ENCODE measurements around the gene REEP3.

REEP3 gene

GRCh38 chr10:63588436-63589167, 67.4 kb downstream of the REEP3 start:
- Histone ChIP-seq H3K4me3 (ENCODE audit: low read depth, low read length, poor library complexity, severe bottlenecking) (no peak overlapping the region), H3K36me3 (ENCODE audit: insufficient read depth, low read length) (no peaks in the 10 kb centered on the region), H2AFZ (ENCODE audit: low read length) (no peak overlapping the region), H3K9ac (ENCODE audit: low read length) (no peak overlapping the region), H3K9me2 (ENCODE audit: low read depth, low read length) (no peaks in the 10 kb centered on the region), H3K4me2 (ENCODE audit: low read length) (no peak overlapping the region), H3F3A (ENCODE audit: insufficient read depth, low read length) (no peaks in the 10 kb centered on the region), H3K4me1 (ENCODE audit: insufficient read depth, low read length, severe bottlenecking) (no peaks in the 10 kb centered on the region), H3K9me3 (ENCODE audit: low read length) (no peaks in the 10 kb centered on the region), H3K79me2 (ENCODE audit: insufficient read depth, low read length) (peaks cover 4% of the 10 kb centered on the region; the same call in 1 of the 2 replicates), H3K27me3 (ENCODE audit: insufficient read depth, low read length) (no peaks in the 10 kb centered on the region), H3K27ac (ENCODE audit: low read depth, low read length, poor library complexity, severe bottlenecking) (no peak overlapping the region), H4K20me1 (ENCODE audit: insufficient read depth, low read length) (no peaks in the 10 kb centered on the region)
- no peak for TF ChIP-seq CTCF (IDR thresholded peaks at IDR 0.05; ENCODE audit: low read length)
- TF ChIP-seq EZH2 (IDR thresholded peaks at IDR 0.05; ENCODE audit: borderline replicate concordance, low read length), result no peak

GRCh38 chr10:63591600-63592379, 70.6 kb downstream of the REEP3 start:
- Histone ChIP-seq H4K20me1 (ENCODE audit: insufficient read depth, low read length) (no peaks in the 10 kb centered on the region), H3K27ac (ENCODE audit: low read depth, low read length, poor library complexity, severe bottlenecking) (no peak overlapping the region), H3K36me3 (ENCODE audit: insufficient read depth, low read length) (peaks cover 12% of the 10 kb centered on the region; the same call in 1 of the 2 replicates), H3K4me2 (ENCODE audit: low read length) (no peak overlapping the region), H3K9ac (ENCODE audit: low read length) (no peak overlapping the region), H3K27me3 (ENCODE audit: insufficient read depth, low read length) (no peaks in the 10 kb centered on the region), H2AFZ (ENCODE audit: low read length) (no peak overlapping the region), H3K9me3 (ENCODE audit: low read length) (no peaks in the 10 kb centered on the region), H3F3A (ENCODE audit: insufficient read depth, low read length) (no peaks in the 10 kb centered on the region), H3K79me2 (ENCODE audit: insufficient read depth, low read length) (no peaks in the 10 kb centered on the region), H3K9me2 (ENCODE audit: low read depth, low read length) (no peaks in the 10 kb centered on the region), H3K4me1 (ENCODE audit: insufficient read depth, low read length, severe bottlenecking) (no peaks in the 10 kb centered on the region), H3K4me3 (ENCODE audit: low read depth, low read length, poor library complexity, severe bottlenecking) (no peak overlapping the region)
- no peak for TF ChIP-seq EZH2 (IDR thresholded peaks at IDR 0.05; ENCODE audit: borderline replicate concordance, low read length)
- no peak for TF ChIP-seq CTCF (IDR thresholded peaks at IDR 0.05; ENCODE audit: low read length)

GRCh38 chr10:63593576-63593975, 72.4 kb downstream of the REEP3 start:
- H3K27ac ChIP-seq (ENCODE audit: low read depth, low read length, poor library complexity, severe bottlenecking), result no peak overlapping the region
- no peak overlapping the region for H3K9ac ChIP-seq (ENCODE audit: low read length)
- no peak overlapping the region for H3K4me2 ChIP-seq (ENCODE audit: low read length)
- no peaks in the 10 kb centered on the region for H3F3A ChIP-seq (ENCODE audit: insufficient read depth, low read length)
- H3K9me3 ChIP-seq (ENCODE audit: low read length), result no peaks in the 10 kb centered on the region
- H2AFZ ChIP-seq (ENCODE audit: low read length), result no peak overlapping the region
- no peaks in the 10 kb centered on the region for H3K4me1 ChIP-seq (ENCODE audit: insufficient read depth, low read length, severe bottlenecking)
- no peaks in the 10 kb centered on the region for H3K79me2 ChIP-seq (ENCODE audit: insufficient read depth, low read length)
- H3K9me2 ChIP-seq (ENCODE audit: low read depth, low read length), result no peaks in the 10 kb centered on the region
- TF ChIP-seq EZH2 (IDR thresholded peaks at IDR 0.05; ENCODE audit: borderline replicate concordance, low read length) (no peak), CTCF (IDR thresholded peaks at IDR 0.05; ENCODE audit: low read length) (no peak)
- no peaks in the 10 kb centered on the region for H3K27me3 ChIP-seq (ENCODE audit: insufficient read depth, low read length)
- no peaks in the 10 kb centered on the region for H4K20me1 ChIP-seq (ENCODE audit: insufficient read depth, low read length)
- peaks cover 20% of the 10 kb centered on the region; the same call in 1 of the 2 replicates for H3K36me3 ChIP-seq (ENCODE audit: insufficient read depth, low read length)
- H3K4me3 ChIP-seq (ENCODE audit: low read depth, low read length, poor library complexity, severe bottlenecking), result no peak overlapping the region
